AG09319 (cell line): ENCODE measurements around the gene CLEC1A.

Experiments used
- DNase-seq: peaks from one replicate; pipeline ENCODE4 v3.0.0-alpha.2; 2010; ENCODE audit warnings: low read depth; ENCODE audit errors: extremely low read depth
- CTCF ChIP-seq: IDR thresholded peaks from 2 replicates; pipeline ENCODE4 v1.5.1; 2011; ENCODE audit warnings: low read depth, mild to moderate bottlenecking, inconsistent platforms, low read length, moderate library complexity

The CLEC1A gene

DNA sequence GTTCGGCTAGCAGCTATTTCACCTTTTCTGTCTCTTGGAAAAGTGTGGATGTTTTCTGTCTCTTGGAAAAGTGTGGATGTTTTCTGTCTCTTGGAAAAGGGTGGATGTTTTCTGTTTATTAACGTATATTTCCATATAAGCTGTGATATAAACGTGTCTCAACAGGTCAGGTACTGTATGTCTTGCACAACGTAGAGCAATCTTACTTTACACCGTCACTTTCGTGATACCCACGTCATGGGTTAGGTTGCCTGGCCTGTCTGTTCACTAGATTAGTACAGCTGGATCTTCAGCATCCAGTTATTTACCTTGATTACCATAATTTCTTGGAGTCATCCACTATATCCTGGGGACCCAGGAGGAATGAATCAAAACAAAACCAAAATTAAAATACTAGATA lies 17.1 kb upstream of the CLEC1A start:
- DNase-seq: no peak

GRCh38 chr12:10115311-10115710 lies 16.5 kb upstream of the CLEC1A start:
- no peak for DNase-seq
- TF ChIP-seq CTCF: no peak

More for the DNA sequence above, 17.1 kb upstream of the CLEC1A start:
- TF ChIP-seq CTCF: no peak

DNA sequence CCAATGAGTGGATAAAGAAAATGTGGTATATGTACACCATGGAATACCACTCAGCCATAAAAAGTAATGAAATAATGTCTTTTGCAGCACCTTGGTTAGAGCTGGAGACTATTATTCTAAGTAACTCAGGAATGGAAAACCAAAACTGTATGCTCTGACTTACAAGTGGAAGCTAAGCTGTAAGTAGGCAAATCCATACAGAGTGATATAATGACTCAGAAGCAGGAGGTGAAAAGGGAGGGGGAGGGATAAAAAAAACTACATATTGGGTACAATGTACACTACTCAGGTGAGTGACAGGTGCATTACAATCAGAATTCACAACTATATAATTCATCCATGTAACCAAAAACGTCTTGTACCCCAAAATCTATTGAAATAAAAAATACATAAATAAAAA lies 15.1 kb upstream of the CLEC1A start:
- TF ChIP-seq CTCF: no peak
- no peak for DNase-seq

DNA sequence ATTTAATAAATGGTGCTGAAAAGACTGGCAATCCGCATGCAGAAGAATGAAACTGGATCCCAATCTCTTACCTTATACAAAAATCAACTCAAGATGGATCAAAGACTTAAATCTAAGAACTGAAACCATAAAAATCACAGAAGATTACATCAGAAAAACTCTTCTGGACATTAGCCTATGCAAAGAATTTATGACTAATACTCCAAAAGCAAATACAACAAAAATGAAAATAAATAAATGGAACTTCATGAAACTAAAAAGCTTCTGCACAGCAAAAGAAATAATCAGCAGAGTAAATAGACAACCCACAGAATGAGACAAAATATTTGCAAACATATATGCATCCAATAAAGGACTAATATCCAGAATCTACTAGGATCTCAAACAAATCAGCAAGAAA lies 14.3 kb upstream of the CLEC1A start:
- no peak for DNase-seq
- no peak for TF ChIP-seq CTCF

- DNase-seq: no peak
Observed at GRCh38 chr12:10111451-10111850, 12.7 kb upstream of the CLEC1A start.

DNA sequence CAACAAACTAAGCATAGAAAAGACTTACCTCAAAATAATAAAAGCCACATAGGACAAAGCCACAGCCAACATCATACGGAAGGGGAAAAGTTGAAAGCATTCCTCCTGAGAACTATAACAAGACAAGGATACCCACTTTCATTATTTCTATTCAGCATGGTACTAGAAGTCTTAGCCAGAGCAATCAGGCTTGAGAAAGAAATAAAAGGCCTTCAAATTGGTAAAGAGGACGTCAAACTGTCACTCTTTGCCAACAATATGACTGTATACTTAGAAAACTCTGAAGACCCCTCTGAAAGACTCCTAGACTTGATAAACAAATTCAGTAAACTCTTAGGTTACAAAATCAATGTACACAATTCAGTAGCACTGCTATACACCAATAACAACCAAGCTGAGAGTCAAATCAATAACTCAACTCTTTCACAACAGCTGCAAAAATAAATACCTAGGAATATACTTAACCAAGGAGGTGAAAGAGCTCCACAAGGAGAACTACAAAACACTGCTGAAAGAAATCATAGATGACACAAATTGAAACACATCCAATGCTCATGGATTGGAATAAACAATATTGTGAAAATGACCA lies 11.6 kb upstream of the CLEC1A start:
- no peak for TF ChIP-seq CTCF

More at GRCh38 chr12:10111451-10111850, 12.7 kb upstream of the CLEC1A start:
- TF ChIP-seq CTCF: no peak

GRCh38 chr12:10102322-10102721 lies 3.5 kb upstream of the CLEC1A start:
- no peak for DNase-seq
- no peak for TF ChIP-seq CTCF

More for the DNA sequence above, 11.6 kb upstream of the CLEC1A start:
- no peak for DNase-seq
